Activated T-cell treated with anti-CD3 and anti-CD28 coated beads, Interleukin-2, amount 50 U/mL, for 24 hours (primary cell): ENCODE data around the gene DNAJC30.
"Not testable (repeated sequence)": the region's sequence is repeated elsewhere in the genome, so short reads cannot be mapped to it uniquely, and the experiment has no call there.

Experiments
- DNase-seq: peaks from one replicate; pipeline ENCODE4 v3.0.0-alpha.2; 2020
- H3K27ac Mint-ChIP-seq: 2 replicates; pipeline ENCODE4 v1.8.0; 2020; ENCODE audit warnings: mild to moderate bottlenecking, mixed read lengths
- H3K27me3 Mint-ChIP-seq: 2 replicates; pipeline ENCODE4 v1.8.0; 2020; ENCODE audit warnings: mixed read lengths
- H3K36me3 Mint-ChIP-seq: 2 replicates; pipeline ENCODE4 v1.8.0; 2020; ENCODE audit warnings: low read depth, mixed read lengths
- H3K4me1 Mint-ChIP-seq: 2 replicates; pipeline ENCODE4 v1.8.0; 2020; ENCODE audit warnings: low read depth, mixed read lengths
- H3K4me3 Mint-ChIP-seq: 2 replicates; pipeline ENCODE4 v1.8.0; 2020; ENCODE audit warnings: mild to moderate bottlenecking, moderate library complexity, mixed read lengths
- H3K9me3 Mint-ChIP-seq: 2 replicates; pipeline ENCODE4 v1.8.0; 2020; ENCODE audit warnings: mixed read lengths

DNAJC30 gene

GRCh38 chr7:73683056-73683787 lies at the start of gene DNAJC30, which contains the start of gene BUD23:
Gene DNAJC30 (minus strand): TSS chr7:73683453. CDS start chr7:73683423, 30 bp downstream.
Gene BUD23 (plus strand): TSS chr7:73683597. CDS start chr7:73683626, 29 bp downstream.
- Mint-ChIP-seq H3K36me3 (peaks cover 74% of the 10 kb centered on the region), H3K27me3 (no peaks in the 10 kb centered on the region), H3K9me3 (no peaks in the 10 kb centered on the region), H3K4me3 (peak within 1 kb of the TSS; percentile 99), H3K4me1 (peaks cover 48% of the 10 kb centered on the region), H3K27ac (peak within 1 kb of the TSS; percentile 98)
- DNase-seq = peak; percentile 95

GRCh38 chr7:73732397-73732796 lies 49.1 kb upstream of the DNAJC30 start:
- H3K9me3 Mint-ChIP-seq = no peaks in the 10 kb centered on the region
- H3K27me3 Mint-ChIP-seq = peaks cover 7% of the 10 kb centered on the region
- H3K36me3 Mint-ChIP-seq = peaks cover 22% of the 10 kb centered on the region
- H3K27ac Mint-ChIP-seq = no peak overlapping the region
- no peak overlapping the region for H3K4me3 Mint-ChIP-seq
- peaks cover 13% of the 10 kb centered on the region for H3K4me1 Mint-ChIP-seq
- DNase-seq = no peak

GRCh38 chr7:73730485-73730884 lies 47.2 kb upstream of the DNAJC30 start:
- Mint-ChIP-seq H3K27me3 (peaks cover 7% of the 10 kb centered on the region), H3K9me3 (no peaks in the 10 kb centered on the region), H3K36me3 (peaks cover 6% of the 10 kb centered on the region), H3K27ac (no peak overlapping the region), H3K4me1 (peaks cover 8% of the 10 kb centered on the region), H3K4me3 (no peak overlapping the region)
- DNase-seq = no peak

GRCh38 chr7:73728551-73728950 lies 45.3 kb upstream of the DNAJC30 start:
- peaks cover 7% of the 10 kb centered on the region for H3K27me3 Mint-ChIP-seq
- no peaks in the 10 kb centered on the region for H3K4me1 Mint-ChIP-seq
- H3K4me3 Mint-ChIP-seq = no peak overlapping the region
- DNase-seq = no peak
- H3K9me3 Mint-ChIP-seq = no peaks in the 10 kb centered on the region
- H3K27ac Mint-ChIP-seq = no peak overlapping the region
- H3K36me3 Mint-ChIP-seq = no peaks in the 10 kb centered on the region

- Mint-ChIP-seq H3K27me3 (peaks cover 7% of the 10 kb centered on the region), H3K4me1 (no peaks in the 10 kb centered on the region), H3K36me3 (no peaks in the 10 kb centered on the region), H3K9me3 (no peaks in the 10 kb centered on the region), H3K27ac (no peak overlapping the region), H3K4me3 (no peak overlapping the region)
- no peak for DNase-seq
Measured at GRCh38 chr7:73727952-73728351, 44.7 kb upstream of the DNAJC30 start.

GRCh38 chr7:73726083-73726466 lies 42.8 kb upstream of the DNAJC30 start:
- peaks cover 12% of the 10 kb centered on the region for H3K27me3 Mint-ChIP-seq
- no peak for DNase-seq

GRCh38 chr7:73723813-73724212 lies 40.6 kb upstream of the DNAJC30 start:
- peaks cover 16% of the 10 kb centered on the region for H3K27me3 Mint-ChIP-seq
- H3K27ac Mint-ChIP-seq = no peak overlapping the region
- H3K4me3 Mint-ChIP-seq = no peak overlapping the region
- DNase-seq = no peak
- no peaks in the 10 kb centered on the region for H3K9me3 Mint-ChIP-seq
- H3K36me3 Mint-ChIP-seq = no peaks in the 10 kb centered on the region
- no peaks in the 10 kb centered on the region for H3K4me1 Mint-ChIP-seq

More at GRCh38 chr7:73726083-73726466, 42.8 kb upstream of the DNAJC30 start:
- Mint-ChIP-seq H3K9me3 (no peaks in the 10 kb centered on the region), H3K27ac (no peak overlapping the region), H3K4me3 (no peak overlapping the region), H3K36me3 (no peaks in the 10 kb centered on the region), H3K4me1 (no peaks in the 10 kb centered on the region)

- Mint-ChIP-seq H3K4me1 (peaks cover 9% of the 10 kb centered on the region), H3K27ac (no peak overlapping the region), H3K9me3 (no peaks in the 10 kb centered on the region), H3K27me3 (peaks cover 10% of the 10 kb centered on the region), H3K4me3 (no peak overlapping the region), H3K36me3 (no peaks in the 10 kb centered on the region)
- no peak for DNase-seq
Measured at GRCh38 chr7:73722785-73723184, 39.5 kb upstream of the DNAJC30 start.

- H3K4me1 Mint-ChIP-seq = peaks cover 15% of the 10 kb centered on the region
- not testable (repeated sequence) for H3K27ac Mint-ChIP-seq, H3K9me3 Mint-ChIP-seq, H3K27me3 Mint-ChIP-seq, H3K4me3 Mint-ChIP-seq, DNase-seq, H3K36me3 Mint-ChIP-seq
Measured at GRCh38 chr7:73722182-73722581, 38.9 kb upstream of the DNAJC30 start.

GRCh38 chr7:73721377-73721817 lies 38.1 kb upstream of the DNAJC30 start:
- H3K4me1 Mint-ChIP-seq = peaks cover 21% of the 10 kb centered on the region
- no peaks in the 10 kb centered on the region for H3K9me3 Mint-ChIP-seq
- H3K27ac Mint-ChIP-seq = no peak overlapping the region
- H3K4me3 Mint-ChIP-seq = no peak overlapping the region
- DNase-seq = no peak
- peaks cover 9% of the 10 kb centered on the region for H3K27me3 Mint-ChIP-seq
- H3K36me3 Mint-ChIP-seq = peaks cover 3% of the 10 kb centered on the region

GRCh38 chr7:73720443-73720842 lies 37.2 kb upstream of the DNAJC30 start:
- H3K27me3 Mint-ChIP-seq = not testable (repeated sequence)

GRCh38 chr7:73719806-73720169 lies 36.5 kb upstream of the DNAJC30 start:
- no peak for DNase-seq
- Mint-ChIP-seq H3K27me3 (peaks cover 9% of the 10 kb centered on the region), H3K4me1 (peaks cover 34% of the 10 kb centered on the region), H3K4me3 (peak overlapping the region; percentile 62), H3K36me3 (peaks cover 11% of the 10 kb centered on the region), H3K27ac (peak overlapping the region; percentile 57), H3K9me3 (no peaks in the 10 kb centered on the region)

More at GRCh38 chr7:73720443-73720842, 37.2 kb upstream of the DNAJC30 start:
- H3K27ac Mint-ChIP-seq, DNase-seq, H3K9me3 Mint-ChIP-seq: not testable (repeated sequence)
- Mint-ChIP-seq H3K4me1 (peaks cover 31% of the 10 kb centered on the region), H3K4me3 (peak overlapping the region; percentile 62), H3K36me3 (peaks cover 10% of the 10 kb centered on the region)

GRCh38 chr7:73718905-73719805 lies 35.9 kb upstream of the DNAJC30 start, which contains the start of gene STX1A:
Gene STX1A (minus strand): TSS chr7:73719669. CDS start chr7:73719631, 38 bp downstream.
- H3K4me3 Mint-ChIP-seq = peak within 1 kb of the TSS; percentile 81
- peak; percentile 86 for DNase-seq

GRCh38 chr7:73718438-73718881 lies 35.2 kb upstream of the DNAJC30 start:
- H3K27me3 Mint-ChIP-seq = peaks cover 9% of the 10 kb centered on the region
- H3K4me3 Mint-ChIP-seq = peak overlapping the region; percentile 81
- peaks cover 34% of the 10 kb centered on the region for H3K4me1 Mint-ChIP-seq
- peak overlapping the region; percentile 89 for H3K27ac Mint-ChIP-seq
- no peaks in the 10 kb centered on the region for H3K9me3 Mint-ChIP-seq
- peak; percentile 59 for DNase-seq
- H3K36me3 Mint-ChIP-seq = peaks cover 13% of the 10 kb centered on the region

More at GRCh38 chr7:73718905-73719805, 35.9 kb upstream of the DNAJC30 start, which contains the start of gene STX1A:
- Mint-ChIP-seq H3K27ac (peak within 1 kb of the TSS; percentile 89), H3K9me3 (no peaks in the 10 kb centered on the region), H3K4me1 (peaks cover 34% of the 10 kb centered on the region), H3K36me3 (peaks cover 11% of the 10 kb centered on the region), H3K27me3 (peaks cover 9% of the 10 kb centered on the region)
